ENCODE data around the gene MAP3K2.

DNA sequence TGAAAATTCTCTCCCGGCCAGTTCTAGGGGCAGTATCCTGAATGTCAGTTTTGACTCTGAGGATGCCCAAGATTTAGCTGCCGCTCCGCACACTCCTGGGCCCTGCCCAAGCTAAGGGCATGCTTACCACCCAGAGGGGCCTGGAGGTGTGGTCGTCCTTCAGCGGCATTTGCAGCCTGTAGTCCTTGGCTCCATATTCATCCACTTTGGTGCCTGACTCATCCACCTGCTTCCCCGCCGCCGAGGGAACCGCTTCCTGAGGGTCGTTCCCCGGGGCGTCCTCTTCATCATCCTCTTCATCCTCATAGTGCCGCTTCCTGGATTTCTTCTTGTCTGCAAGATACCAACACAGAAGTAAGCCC, 94.4 kb downstream of the MAP3K2 start:
- TF ChIP-seq, protein P1, sequence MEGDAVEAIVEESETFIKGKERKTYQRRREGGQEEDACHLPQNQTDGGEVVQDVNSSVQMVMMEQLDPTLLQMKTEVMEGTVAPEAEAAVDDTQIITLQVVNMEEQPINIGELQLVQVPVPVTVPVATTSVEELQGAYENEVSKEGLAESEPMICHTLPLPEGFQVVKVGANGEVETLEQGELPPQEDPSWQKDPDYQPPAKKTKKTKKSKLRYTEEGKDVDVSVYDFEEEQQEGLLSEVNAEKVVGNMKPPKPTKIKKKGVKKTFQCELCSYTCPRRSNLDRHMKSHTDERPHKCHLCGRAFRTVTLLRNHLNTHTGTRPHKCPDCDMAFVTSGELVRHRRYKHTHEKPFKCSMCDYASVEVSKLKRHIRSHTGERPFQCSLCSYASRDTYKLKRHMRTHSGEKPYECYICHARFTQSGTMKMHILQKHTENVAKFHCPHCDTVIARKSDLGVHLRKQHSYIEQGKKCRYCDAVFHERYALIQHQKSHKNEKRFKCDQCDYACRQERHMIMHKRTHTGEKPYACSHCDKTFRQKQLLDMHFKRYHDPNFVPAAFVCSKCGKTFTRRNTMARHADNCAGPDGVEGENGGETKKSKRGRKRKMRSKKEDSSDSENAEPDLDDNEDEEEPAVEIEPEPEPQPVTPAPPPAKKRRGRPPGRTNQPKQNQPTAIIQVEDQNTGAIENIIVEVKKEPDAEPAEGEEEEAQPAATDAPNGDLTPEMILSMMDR (conservative IDR thresholded peaks at IDR 0.05), result no peak
- no peak for TF ChIP-seq ZFX (IDR thresholded peaks at IDR 0.05)
